HuH-7 (cell line): ENCODE measurements around the gene NPTX1.

Source experiments
- DNase-seq: peaks from one replicate; pipeline ENCODE4 v3.0.0; 2011; ENCODE audit warnings: low spot score

NPTX1 gene

GRCh38 chr17:80458016-80458415 is 18.4 kb downstream of the NPTX1 start:
- no peak for DNase-seq

GRCh38 chr17:80457236-80457856 is 19.1 kb downstream of the NPTX1 start:
- no peak for DNase-seq

GRCh38 chr17:80456465-80457235 is 19.8 kb downstream of the NPTX1 start:
- no peak for DNase-seq

- no peak for DNase-seq
These were observed 20.6 kb downstream of the NPTX1 start for GRCh38 chr17:80455784-80456183.

DNA sequence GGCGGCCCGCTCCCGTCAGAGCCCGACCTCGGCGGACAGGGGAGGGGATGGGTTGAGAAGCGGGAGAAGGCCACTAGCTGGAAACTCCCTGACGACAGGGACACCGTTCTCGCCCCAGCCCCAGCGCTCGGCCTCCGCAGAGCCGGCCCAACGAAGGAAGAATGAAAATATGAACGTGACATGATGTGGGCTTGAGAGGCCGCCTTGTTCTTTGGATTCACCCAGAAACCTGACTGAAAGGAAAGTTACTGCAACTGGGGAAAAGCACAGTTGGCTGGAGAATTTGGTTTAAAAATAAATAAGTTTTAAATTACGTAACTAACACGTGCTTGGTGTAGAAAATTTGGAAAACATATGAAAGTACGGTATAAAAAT is 21.1 kb downstream of the NPTX1 start:
- peak; percentile 93 for DNase-seq

- peak; percentile 99 for DNase-seq
These were observed 21.7 kb downstream of the NPTX1 start for GRCh38 chr17:80454557-80455335.

DNA sequence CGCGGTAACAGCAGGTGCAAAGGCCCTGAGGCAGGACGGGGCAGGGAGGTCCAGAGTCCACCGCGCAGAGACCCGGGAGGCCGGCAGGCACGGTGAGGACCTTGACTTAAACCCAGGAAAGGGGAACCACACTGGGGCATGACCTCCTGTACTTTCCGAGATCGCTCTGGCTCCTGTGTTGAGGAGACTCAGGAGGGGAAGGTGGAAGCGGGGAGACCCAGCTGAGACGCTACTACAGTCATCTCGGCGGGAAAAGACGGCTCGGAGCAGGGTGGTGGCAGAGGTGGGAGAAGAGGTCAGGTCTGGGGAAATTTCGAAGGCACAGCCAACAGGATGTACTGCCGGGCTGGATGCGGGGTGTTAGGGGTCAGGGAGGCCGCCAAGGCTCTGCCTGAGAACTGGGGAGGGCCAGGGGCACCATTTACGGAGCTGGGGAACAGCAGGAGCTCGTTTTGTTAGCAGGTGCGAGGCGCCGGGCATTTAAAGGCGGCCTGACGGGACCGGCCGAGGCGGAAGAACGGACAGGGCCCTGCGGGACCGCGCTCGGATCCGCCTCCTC is 22.3 kb downstream of the NPTX1 start:
- DNase-seq, result no peak

GRCh38 chr17:80453126-80453997 is 23.0 kb downstream of the NPTX1 start:
- DNase-seq, result no peak

GRCh38 chr17:80452173-80452915 is 24.1 kb downstream of the NPTX1 start:
- DNase-seq, result no peak

- DNase-seq, result no peak
These were observed 25.2 kb downstream of the NPTX1 start for GRCh38 chr17:80451104-80451775.

GRCh38 chr17:80449930-80450576 is 26.4 kb downstream of the NPTX1 start:
- no peak for DNase-seq

DNA sequence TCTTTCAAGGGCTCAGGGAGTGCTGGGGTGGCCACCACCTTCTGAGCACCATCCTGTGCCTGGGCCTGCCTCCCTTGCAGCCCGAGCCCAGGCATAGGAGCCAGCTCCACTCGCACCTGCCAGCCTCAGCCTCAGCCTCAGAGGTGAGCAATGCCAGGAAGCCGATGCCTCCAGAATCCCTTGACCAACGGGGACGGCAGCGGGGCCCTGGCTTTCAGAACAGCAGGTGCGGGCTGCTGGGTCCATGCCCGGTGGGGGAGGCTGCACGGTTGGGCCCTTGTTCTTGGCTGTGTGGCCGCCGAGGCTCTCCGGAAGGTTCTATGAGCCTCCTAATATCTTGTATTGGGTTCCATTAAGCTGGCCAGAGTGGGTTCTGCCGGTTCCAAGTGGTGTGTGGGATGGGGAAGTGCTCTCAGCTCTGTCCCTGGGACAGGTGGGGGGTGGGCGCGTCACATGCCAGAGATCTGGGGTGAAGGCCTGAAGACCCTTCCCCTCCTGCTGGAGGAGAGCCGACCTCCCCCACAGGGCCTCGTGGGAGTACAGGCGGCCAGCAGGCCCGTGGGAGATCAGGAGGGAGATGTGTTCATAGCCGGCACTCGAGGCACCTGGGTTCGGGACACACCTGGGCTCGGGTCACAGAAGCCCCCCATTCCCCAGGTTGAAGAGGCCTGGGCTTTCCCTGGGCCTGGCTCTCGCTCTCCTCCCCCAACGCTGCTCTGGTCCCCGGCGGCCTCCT is 27.0 kb downstream of the NPTX1 start:
- no peak for DNase-seq

- DNase-seq, result no peak
These were observed 28.6 kb downstream of the NPTX1 start for GRCh38 chr17:80447790-80448189.

- DNase-seq, result no peak
These were observed 29.6 kb downstream of the NPTX1 start for GRCh38 chr17:80446645-80447405.

GRCh38 chr17:80445726-80446110 is 30.7 kb downstream of the NPTX1 start:
- no peak for DNase-seq

- no peak for DNase-seq
These were observed 31.2 kb downstream of the NPTX1 start for GRCh38 chr17:80445007-80445725.

GRCh38 chr17:80444644-80444979 is 31.8 kb downstream of the NPTX1 start:
- DNase-seq, result no peak
